Measurements from ENCODE around the gene CSK. TPM values are rescaled to one million over a fixed set of nuclear protein-coding genes. Genes with fewer than 3 reads are reported as not detected.

CSK gene
- total RNA-seq, 1 donor from 2014 or later: 41.8 TPM

DNA sequence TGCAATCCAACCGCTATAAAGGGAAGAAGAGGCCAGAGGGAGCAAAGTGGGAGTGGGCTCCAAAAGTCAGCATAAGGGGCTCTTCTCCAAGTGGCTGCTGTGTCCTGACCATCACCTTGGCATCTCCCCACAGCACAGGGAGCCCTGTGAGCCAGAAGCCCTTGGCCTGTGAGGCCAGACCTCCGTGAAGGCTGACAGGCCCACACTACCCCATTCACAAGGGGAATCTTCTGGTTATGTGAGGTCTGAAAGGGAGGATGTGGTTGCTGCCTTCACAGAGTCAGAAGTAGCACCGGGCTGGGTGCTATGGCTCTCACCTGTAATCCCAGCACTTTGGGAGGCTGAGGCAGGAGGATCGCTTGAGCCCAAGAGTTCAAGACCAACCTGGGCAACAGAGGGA is 63.7 kb downstream of the CSK start:
- DNase-seq (ENCODE audit: missing footprints): no peak
- intact Hi-C loops (cut with DNase I): no loop called here
- ATAC-seq: no peak

DNA sequence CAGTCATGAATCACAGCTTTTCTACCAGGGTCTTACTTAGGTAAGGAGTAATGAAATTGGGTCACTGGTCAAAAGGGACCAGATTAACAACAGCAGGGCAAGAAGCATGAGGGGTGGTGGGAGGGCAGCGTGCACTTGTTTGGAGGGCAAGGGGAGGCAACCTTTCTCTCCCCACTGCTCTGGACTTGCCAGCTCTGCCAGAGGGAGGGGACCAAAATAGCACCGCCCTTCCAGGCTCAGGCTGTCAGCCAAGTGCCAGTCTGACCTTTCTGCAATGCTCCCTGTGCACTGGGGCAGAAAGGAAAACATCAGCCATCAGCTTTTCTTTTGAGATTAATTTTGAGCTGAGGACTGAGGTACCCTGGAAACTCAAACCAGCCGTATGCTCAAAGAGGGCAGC is 65.6 kb downstream of the CSK start:
- ATAC-seq (peak; percentile 30), DNase-seq (ENCODE audit: missing footprints) (no peak)
- intact Hi-C loops (cut with DNase I): no loop called here

DNA sequence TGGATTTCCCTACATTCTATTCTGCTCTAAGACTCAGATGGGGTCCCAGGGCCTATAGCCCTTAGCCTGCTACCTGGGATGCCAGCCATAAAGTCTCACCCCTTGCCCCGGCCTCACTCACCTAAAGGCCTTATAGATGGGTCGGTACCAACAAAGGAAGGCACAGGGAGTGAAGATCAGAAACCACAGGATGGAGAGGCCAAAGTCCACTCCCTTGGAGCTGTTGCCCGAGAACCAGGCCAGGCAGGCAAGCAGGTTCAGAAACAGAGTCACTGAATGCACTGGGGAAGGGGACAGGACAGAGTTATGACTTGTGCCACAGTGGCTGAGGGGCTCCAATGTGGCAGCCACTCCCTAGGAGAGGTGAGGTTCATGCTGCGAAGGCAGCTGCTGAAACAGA is 68.5 kb downstream of the CSK start:
- intact Hi-C loops (cut with DNase I): no loop called here
- ATAC-seq (no peak), DNase-seq (ENCODE audit: missing footprints) (no peak)

DNA sequence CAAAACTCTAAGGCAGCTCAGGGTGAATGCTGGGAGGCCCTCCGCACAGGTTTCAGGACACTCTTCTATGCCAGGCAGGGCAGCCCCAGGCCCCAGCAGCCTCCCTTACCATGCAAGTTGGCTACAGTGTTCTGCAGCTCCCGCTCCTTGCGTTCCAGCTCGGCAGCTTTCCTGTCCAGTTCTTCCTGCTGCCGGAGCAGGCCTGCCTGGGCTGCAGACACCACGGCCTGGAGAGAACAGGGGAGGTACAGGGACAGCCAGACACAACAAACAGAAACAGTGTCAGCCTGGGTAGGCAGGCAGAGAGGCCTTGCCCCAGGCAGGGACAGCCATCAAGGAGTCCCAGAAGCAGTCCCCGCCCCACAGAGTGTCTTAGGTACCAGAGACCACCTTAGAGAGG is 70.1 kb downstream of the CSK start:
- ATAC-seq (no peak), DNase-seq (ENCODE audit: missing footprints) (no peak)
- intact Hi-C loops (cut with DNase I): no loop called here

Small RNA genes lying within 50 kb of the gene (microRNA-seq; reads per million reads assigned to microRNA genes)
- gene MIR4513 (not detected), gene MIR6882 (not detected)

Other genes with a start within 250 kb of the CSK start
- gene ARID3B, start 240.9 kb upstream of the CSK start, total RNA-seq: 1.4 TPM
- gene CLK3, start 166.2 kb upstream of the CSK start, total RNA-seq: 47.3 TPM
- gene EDC3, start 86.1 kb upstream of the CSK start, total RNA-seq: 13.5 TPM
- 0.32 TPM for gene CYP1A1, start 56.6 kb upstream of the CSK start, total RNA-seq
- not detected for gene CYP1A2, start 33.2 kb upstream of the CSK start, total RNA-seq
- gene LMAN1L, start 30.8 kb downstream of the CSK start, total RNA-seq: 21.9 TPM
- 2.8 TPM for gene CPLX3, start 44.5 kb downstream of the CSK start, total RNA-seq
- gene ULK3, start 61.1 kb downstream of the CSK start, total RNA-seq: 42.3 TPM
- 42.6 TPM for gene SCAMP2, start 91.3 kb downstream of the CSK start, total RNA-seq
- 60.8 TPM for gene MPI, start 108.0 kb downstream of the CSK start, total RNA-seq
- gene FAM219B, start 124.8 kb downstream of the CSK start, total RNA-seq: 110 TPM
- 1,490 TPM for gene COX5A, start 156.0 kb downstream of the CSK start, total RNA-seq
- 2.7 TPM for gene RPP25, start 174.7 kb downstream of the CSK start, total RNA-seq
- 1.9 TPM for gene SCAMP5, start 213.5 kb downstream of the CSK start, total RNA-seq
- 5.2 TPM for gene PPCDC, start 241.5 kb downstream of the CSK start, total RNA-seq

Measured in Right ventricle myocardium inferior (tissue), 1 donor.